ENCODE data around the gene CAND2.

- no peak for TF ChIP-seq CTCF (IDR thresholded peaks at IDR 0.05; ENCODE audit: low read depth, low read length, missing input control)
- TF ChIP-seq HNF4G (IDR thresholded peaks at IDR 0.05) = no peak
Measured at GRCh38 chr3:12852201-12852600, 55.7 kb downstream of the CAND2 start.

Measured in liver (tissue), 3 donors.